ENCODE measurements around the gene KRTAP5-8. TPM values are rescaled to one million over a fixed set of nuclear protein-coding genes. Genes with fewer than 3 reads are reported as not detected.

KRTAP5-8 gene
- total and polyA plus RNA-seq, 2 donors (not counting 1 experiment from before 2014, with no cell fraction given), result not detected

DNA sequence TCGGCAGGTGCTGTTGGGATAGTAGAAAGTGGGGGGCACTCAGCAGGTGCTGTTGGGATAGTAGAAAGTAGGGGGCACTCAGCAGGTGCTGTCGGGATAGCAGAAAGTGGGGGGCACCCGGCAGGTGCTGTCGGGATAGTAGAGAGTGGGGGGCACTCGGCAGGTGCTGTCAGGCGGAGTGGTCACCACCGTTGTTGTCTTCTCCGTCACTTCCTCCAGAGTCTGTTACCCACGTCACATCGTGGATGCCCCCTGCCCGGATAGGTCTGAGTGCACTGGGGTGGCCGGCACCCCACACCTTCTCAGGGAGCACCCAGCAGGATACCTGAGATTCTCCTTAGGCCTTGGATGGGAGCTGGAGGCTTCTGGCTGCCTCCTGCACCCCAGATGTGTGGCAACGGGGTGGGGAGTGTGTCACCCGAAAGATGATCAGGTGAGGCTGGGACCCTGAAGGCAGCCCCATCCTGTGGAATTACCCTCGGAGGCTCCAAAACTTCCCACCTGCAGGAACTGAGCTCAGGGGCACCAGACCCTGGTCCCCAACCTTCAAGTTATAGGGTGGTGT lies 34.9 kb upstream of the KRTAP5-8 start:
- no peaks in the 10 kb centered on the region for H3K4me1 ChIP-seq (ENCODE audit: control insufficient read depth, extremely low read depth, insufficient read depth, low read length)
- H2AFZ ChIP-seq (ENCODE audit: low read length), result no peak overlapping the region
- no peaks in the 10 kb centered on the region for H4K20me1 ChIP-seq (ENCODE audit: control insufficient read depth, extremely low read depth, insufficient read depth, low read length)
- no peaks in the 10 kb centered on the region for H3K9me3 ChIP-seq (ENCODE audit: control insufficient read depth, insufficient read depth, low read depth, low read length)
- H3K79me2 ChIP-seq (ENCODE audit: control insufficient read depth, insufficient read depth, low read length), result no peaks in the 10 kb centered on the region
- H3K9ac ChIP-seq (ENCODE audit: insufficient read depth, low read length), result no peak overlapping the region
- no peak overlapping the region for H3K4me3 ChIP-seq (replicated peaks in 1 of 4; ENCODE audit: control extremely low read depth in 1 of 4, insufficient read depth in 1 of 4, low read depth in 3 of 4, low read length in 4 of 4)
- H3K36me3 ChIP-seq (ENCODE audit: control insufficient read depth, insufficient read depth, low read length), result peaks cover 9% of the 10 kb centered on the region
- DNase-seq (ENCODE audit: low read depth in 2 of 2), result no peak
- no peak overlapping the region for H3K4me2 ChIP-seq (ENCODE audit: extremely low read depth, insufficient read depth, low read length)
- H3K27ac ChIP-seq (ENCODE audit: insufficient read depth, low read length), result no peak overlapping the region
- no peak for TF ChIP-seq EZH2 (IDR thresholded peaks at IDR 0.05; ENCODE audit: low read length, missing control alignments)
- TF ChIP-seq, protein P1, sequence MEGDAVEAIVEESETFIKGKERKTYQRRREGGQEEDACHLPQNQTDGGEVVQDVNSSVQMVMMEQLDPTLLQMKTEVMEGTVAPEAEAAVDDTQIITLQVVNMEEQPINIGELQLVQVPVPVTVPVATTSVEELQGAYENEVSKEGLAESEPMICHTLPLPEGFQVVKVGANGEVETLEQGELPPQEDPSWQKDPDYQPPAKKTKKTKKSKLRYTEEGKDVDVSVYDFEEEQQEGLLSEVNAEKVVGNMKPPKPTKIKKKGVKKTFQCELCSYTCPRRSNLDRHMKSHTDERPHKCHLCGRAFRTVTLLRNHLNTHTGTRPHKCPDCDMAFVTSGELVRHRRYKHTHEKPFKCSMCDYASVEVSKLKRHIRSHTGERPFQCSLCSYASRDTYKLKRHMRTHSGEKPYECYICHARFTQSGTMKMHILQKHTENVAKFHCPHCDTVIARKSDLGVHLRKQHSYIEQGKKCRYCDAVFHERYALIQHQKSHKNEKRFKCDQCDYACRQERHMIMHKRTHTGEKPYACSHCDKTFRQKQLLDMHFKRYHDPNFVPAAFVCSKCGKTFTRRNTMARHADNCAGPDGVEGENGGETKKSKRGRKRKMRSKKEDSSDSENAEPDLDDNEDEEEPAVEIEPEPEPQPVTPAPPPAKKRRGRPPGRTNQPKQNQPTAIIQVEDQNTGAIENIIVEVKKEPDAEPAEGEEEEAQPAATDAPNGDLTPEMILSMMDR (conservative IDR thresholded peaks at IDR 0.05 in 1 of 2, IDR thresholded peaks at IDR 0.05 in 1 of 2; ENCODE audit: low read depth in 1 of 2, low read length in 2 of 2), result no peak
- H3K27me3 ChIP-seq (ENCODE audit: control insufficient read depth, insufficient read depth, low read length), result no peaks in the 10 kb centered on the region

DNA sequence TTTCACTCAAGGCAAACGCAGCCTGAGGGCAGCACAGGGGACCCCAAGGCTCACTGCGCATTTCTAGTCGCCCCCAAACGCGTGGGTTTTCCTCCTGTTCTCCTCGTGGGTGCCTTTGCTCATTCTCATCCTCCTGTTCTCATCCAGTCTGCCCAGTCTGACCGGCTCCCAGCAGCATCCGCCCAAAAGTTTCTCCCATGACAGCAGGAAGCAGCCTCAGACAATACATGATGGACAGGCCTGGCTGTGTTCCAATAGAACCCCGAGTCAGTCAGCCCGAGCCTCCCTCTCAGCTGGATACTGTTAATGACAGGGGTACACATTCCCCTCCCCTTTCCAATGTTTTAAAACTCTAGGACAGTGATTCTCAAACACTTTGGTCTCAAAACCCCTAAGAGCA lies 33.3 kb upstream of the KRTAP5-8 start:
- no peak for TF ChIP-seq EZH2 (IDR thresholded peaks at IDR 0.05; ENCODE audit: low read length, missing control alignments)
- TF ChIP-seq, protein P1 (conservative IDR thresholded peaks at IDR 0.05 in 1 of 2, IDR thresholded peaks at IDR 0.05 in 1 of 2; ENCODE audit: low read depth in 1 of 2, low read length in 2 of 2), result no peak
- DNase-seq (ENCODE audit: low read depth in 2 of 2), result no peak
- Histone ChIP-seq H3K4me3 (replicated peaks in 1 of 4; ENCODE audit: control extremely low read depth in 1 of 4, insufficient read depth in 1 of 4, low read depth in 3 of 4, low read length in 4 of 4) (no peak overlapping the region), H4K20me1 (ENCODE audit: control insufficient read depth, extremely low read depth, insufficient read depth, low read length) (no peaks in the 10 kb centered on the region), H3K36me3 (ENCODE audit: control insufficient read depth, insufficient read depth, low read length) (peaks cover 3% of the 10 kb centered on the region), H3K9me3 (ENCODE audit: control insufficient read depth, insufficient read depth, low read depth, low read length) (no peaks in the 10 kb centered on the region), H3K27ac (ENCODE audit: insufficient read depth, low read length) (no peak overlapping the region), H3K27me3 (ENCODE audit: control insufficient read depth, insufficient read depth, low read length) (no peaks in the 10 kb centered on the region), H2AFZ (ENCODE audit: low read length) (no peak overlapping the region), H3K9ac (ENCODE audit: insufficient read depth, low read length) (no peak overlapping the region), H3K4me1 (ENCODE audit: control insufficient read depth, extremely low read depth, insufficient read depth, low read length) (no peaks in the 10 kb centered on the region), H3K79me2 (ENCODE audit: control insufficient read depth, insufficient read depth, low read length) (no peaks in the 10 kb centered on the region), H3K4me2 (ENCODE audit: extremely low read depth, insufficient read depth, low read length) (no peak overlapping the region)

DNA sequence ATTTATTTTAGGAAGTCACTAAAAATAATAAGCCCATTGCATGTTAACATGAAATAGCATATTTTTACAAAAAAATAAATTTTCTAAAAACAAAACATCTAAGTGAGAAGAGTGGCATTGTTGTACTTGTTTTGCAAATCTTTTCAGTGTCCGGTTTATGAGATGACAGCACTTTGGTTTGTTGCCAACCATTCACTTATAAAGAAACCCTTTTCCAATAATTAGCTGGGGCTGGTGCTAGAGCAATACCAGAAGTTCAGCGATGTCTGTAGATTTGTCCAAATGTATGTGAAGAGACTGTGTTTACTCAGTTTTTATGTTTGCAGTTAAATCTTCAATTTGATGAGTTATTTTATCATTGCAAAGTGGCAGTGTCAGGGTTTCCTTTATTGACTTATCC lies 32.8 kb upstream of the KRTAP5-8 start:
- Histone ChIP-seq H3K4me3 (replicated peaks in 1 of 4; ENCODE audit: control extremely low read depth in 1 of 4, insufficient read depth in 1 of 4, low read depth in 3 of 4, low read length in 4 of 4) (no peak overlapping the region), H3K4me1 (ENCODE audit: control insufficient read depth, extremely low read depth, insufficient read depth, low read length) (no peaks in the 10 kb centered on the region), H3K4me2 (ENCODE audit: extremely low read depth, insufficient read depth, low read length) (no peak overlapping the region), H3K27me3 (ENCODE audit: control insufficient read depth, insufficient read depth, low read length) (no peaks in the 10 kb centered on the region), H3K27ac (ENCODE audit: insufficient read depth, low read length) (no peak overlapping the region), H3K79me2 (ENCODE audit: control insufficient read depth, insufficient read depth, low read length) (no peaks in the 10 kb centered on the region), H4K20me1 (ENCODE audit: control insufficient read depth, extremely low read depth, insufficient read depth, low read length) (no peaks in the 10 kb centered on the region), H3K9me3 (ENCODE audit: control insufficient read depth, insufficient read depth, low read depth, low read length) (no peaks in the 10 kb centered on the region), H3K36me3 (ENCODE audit: control insufficient read depth, insufficient read depth, low read length) (peaks cover 3% of the 10 kb centered on the region), H3K9ac (ENCODE audit: insufficient read depth, low read length) (no peak overlapping the region), H2AFZ (ENCODE audit: low read length) (no peak overlapping the region)
- no peak for DNase-seq (ENCODE audit: low read depth in 2 of 2)
- TF ChIP-seq, protein P1 (conservative IDR thresholded peaks at IDR 0.05 in 1 of 2, IDR thresholded peaks at IDR 0.05 in 1 of 2; ENCODE audit: low read depth in 1 of 2, low read length in 2 of 2), result no peak
- no peak for TF ChIP-seq EZH2 (IDR thresholded peaks at IDR 0.05; ENCODE audit: low read length, missing control alignments)

All from fibroblast of lung (primary cell).